GM19395 (cell line): Measurements from ENCODE around the gene PHETA2.

Experiments
- ATAC-seq: cut with Tn5 transposase; IDR thresholded peaks from one replicate; pipeline ENCODE4 v1.9.1; 2021; ENCODE audit warnings: mild to moderate bottlenecking, moderate library complexity; ENCODE audit not compliant: unreplicated experiment

The PHETA2 gene

DNA sequence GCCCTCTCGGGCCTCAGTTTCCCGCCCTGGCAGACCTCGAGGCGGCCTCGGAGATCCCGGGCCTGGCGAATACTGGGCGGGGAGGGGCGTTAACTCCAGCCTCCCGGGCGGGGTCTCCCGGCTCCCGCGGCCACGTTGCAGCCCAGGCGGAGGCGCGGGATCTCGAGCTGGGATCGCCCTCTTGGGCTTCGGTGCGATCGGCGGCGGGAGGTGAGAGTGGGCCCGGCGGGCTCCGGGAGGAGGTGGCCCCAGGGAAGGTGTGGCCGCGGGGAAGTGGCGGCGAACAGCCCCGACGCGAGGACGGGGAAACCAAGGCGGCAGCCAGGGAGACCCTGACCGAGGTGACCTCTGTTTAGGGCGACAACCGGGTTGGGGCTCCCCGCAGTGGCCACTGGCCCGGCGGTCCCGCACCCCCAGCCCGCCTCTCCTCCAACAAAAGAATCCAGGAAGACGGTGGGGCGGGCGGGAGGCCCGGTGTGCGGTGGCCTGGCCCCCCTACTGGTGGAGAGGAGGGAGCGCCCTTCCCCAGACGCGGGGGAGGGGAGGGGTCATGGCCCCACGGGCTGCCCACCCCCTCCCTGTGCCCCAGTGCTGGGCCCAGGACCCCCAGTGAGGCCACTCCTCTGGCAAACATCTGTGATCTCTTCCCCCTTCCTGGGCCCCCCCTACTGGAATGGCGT lies at the start of gene PHETA2:
TSS of gene PHETA2 (plus strand) at position 117 of the 680 bp plus-strand sequence. CDS start 3,046 bp downstream, outside the sequence.
- ATAC-seq = no peak

- ATAC-seq = no peak
Observed at GRCh38 chr22:42025421-42025820, 48.6 kb upstream of the PHETA2 start.

GRCh38 chr22:42026705-42027104 lies 47.3 kb upstream of the PHETA2 start:
- no peak for ATAC-seq

DNA sequence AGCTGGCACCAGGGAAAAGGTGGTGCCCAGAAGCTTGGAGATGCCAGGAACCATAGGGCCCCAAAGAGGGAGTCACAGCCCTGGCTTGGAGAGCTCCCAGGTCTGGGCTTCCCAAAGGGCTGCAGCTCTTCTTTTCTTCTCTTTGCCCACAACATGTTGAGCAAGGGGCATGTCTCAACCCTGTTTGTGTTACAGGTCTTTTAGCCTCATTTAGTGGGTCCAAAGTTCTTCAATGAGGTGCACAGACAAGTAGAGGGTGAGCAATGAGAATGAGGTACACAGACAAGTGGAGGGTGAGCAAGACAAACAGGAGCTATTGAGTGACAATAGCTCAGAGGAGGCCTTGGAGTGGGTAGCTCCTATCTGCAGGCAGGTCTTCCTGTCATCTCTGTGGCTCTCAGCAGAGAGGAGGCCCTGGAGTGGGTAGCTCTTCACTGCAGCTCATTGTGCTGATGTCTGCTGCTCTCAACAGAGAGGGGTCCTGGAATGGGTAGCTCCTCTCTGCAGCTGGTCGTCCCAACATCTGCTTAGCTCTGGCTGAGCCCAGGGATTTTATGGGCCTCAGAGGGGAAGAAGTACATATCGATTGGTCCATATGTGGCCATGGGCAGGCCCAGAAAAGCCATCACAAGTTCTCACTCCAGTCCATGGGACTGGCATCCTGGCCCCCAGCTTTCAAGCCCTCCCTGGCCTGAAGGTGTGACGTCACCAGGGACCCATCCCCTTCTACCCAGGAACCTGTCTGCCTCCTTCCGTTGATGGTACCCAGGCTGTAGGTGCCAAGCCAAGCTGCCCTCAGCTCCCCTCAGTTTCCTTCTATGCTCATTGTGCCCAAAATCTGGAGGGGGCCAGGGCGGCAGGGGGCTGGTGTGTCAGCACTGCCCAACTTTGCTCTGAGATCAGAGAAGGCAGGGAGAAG lies 40.5 kb upstream of the PHETA2 start:
- no peak for ATAC-seq

- ATAC-seq = no peak
Observed at GRCh38 chr22:42035256-42035655, 38.8 kb upstream of the PHETA2 start.

DNA sequence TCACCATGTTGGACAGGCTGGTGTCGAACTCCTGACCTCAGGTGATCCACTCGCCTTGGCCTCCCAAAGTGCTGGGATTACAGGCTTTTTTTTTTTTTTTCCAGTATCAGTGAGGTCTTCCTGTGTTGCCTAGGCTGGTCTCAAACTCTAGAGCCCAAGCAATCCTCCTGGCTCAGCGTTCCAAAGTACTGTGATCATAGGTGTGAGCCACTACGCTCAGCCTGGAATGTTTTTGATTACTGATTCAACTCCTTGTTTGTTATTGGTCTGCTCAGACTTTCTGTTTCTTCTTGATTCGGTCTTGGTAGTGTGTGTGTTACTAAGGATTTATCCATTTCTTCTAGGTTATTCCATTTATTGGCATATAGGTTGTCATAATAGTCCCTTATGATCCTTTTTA lies 34.8 kb upstream of the PHETA2 start:
- ATAC-seq = no peak

DNA sequence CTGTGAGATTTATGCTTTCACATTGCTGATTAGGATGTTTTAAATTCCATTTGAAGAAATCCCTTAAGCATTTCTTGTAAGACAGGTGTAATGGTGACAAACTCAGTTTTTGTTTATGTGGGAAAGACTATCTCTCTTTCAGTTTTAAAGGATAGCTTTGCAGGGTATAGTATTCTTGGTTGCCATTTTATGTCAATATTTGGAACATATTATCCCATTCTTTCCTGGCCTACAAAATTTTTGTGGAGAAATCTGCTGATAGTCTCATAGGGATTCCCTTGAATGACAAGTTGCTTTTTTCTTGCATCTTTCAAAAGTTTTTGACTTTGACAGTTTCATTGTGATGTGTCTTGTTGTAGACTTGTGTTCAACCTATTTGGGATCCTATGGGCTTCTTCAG lies 32.3 kb upstream of the PHETA2 start:
- ATAC-seq = no peak

GRCh38 chr22:42050641-42051180 lies 23.3 kb upstream of the PHETA2 start:
- ATAC-seq = no peak

- ATAC-seq = no peak
Observed at GRCh38 chr22:42052765-42053164, 21.3 kb upstream of the PHETA2 start.

DNA sequence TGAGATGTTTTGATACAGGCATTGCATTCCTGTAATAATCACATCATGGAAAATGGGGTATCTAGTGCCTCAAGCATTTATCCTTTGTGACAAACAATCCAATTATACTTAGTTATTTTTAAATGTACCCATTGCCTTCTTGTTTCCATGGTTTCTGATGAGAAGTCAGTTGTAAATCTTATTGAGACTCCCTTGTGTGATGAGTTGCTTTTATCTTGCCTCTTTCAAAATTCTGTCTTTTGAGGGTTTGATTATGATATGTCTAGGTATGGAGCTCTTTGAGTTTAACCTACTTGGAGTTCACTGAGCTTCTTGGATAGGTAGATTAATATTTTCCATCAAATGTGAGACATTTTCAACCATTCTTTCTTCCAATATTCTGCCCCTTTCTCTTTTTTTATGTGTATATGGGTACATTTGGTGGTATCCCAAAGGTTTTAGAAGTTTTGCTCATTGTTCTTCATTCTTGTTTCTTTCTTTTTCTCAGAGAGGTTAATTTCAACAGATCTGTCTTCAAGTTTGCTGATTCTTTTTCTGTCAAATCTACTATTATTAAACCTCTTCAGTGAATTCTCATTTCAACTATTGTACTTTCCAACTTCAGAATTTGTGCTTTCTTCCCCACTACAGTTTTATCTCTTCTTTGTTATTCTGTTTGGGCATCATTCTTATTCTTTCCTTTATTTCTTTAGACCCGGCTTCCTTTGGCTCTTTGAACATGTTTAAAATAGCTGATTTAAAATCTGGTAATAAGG lies 17.1 kb upstream of the PHETA2 start:
- ATAC-seq = no peak

- ATAC-seq = no peak
Observed at GRCh38 chr22:42060489-42060888, 13.6 kb upstream of the PHETA2 start.

- no peak for ATAC-seq
Observed at GRCh38 chr22:42061041-42061440, 13.0 kb upstream of the PHETA2 start.

DNA sequence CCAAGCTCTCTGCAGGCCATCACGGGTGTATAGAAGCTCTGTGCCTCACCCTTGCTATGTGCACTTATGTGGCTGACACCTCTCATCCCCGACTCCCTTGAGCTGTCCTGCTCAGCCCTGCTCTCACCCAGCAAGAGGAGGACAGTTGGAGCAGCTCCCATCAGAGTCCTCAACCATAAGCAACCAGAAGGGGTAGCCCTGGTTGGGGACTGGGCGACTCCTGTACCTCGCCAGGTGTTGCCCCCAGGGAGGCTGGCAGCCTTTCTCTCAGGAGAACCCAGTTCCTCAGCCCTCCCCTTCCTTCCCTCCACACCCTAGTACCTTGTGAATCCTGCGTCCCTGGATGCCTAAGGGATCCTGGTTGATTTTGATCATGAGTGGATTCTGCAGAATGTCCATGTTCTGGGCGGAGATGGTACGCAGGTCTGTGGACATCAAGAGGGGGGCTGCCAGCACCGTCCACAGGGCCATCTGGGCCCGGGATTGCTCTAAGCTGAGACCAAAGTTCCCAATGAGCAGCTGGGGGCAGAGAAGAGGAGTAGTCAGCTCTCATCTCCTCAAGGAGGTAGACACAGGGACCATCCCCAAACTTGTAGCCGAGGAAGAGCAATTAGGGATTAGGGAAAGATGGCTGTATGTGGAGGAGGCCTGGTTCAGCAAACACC lies 11.4 kb upstream of the PHETA2 start:
- no peak for ATAC-seq

DNA sequence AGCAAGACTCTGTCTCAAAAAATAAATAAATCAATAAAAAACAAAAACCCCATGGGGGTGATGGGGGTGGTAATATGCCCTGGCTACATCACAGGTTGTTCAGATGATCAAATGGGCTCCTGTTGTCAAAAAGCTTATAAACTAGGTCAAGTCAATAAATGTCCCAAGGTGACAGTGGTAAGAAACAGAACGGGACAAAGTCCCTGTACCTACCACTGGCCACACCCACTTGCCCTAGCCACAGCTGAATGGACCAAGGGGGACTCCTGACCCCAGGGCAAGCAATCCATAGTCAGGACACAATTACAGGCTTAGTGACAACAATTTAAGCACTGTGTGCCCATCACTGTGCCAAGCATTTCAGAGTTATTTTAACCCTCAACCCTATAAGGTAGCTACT lies 9.4 kb upstream of the PHETA2 start:
- no peak for ATAC-seq

- no peak for ATAC-seq
Observed at GRCh38 chr22:42065438-42066125, 8.5 kb upstream of the PHETA2 start.

DNA sequence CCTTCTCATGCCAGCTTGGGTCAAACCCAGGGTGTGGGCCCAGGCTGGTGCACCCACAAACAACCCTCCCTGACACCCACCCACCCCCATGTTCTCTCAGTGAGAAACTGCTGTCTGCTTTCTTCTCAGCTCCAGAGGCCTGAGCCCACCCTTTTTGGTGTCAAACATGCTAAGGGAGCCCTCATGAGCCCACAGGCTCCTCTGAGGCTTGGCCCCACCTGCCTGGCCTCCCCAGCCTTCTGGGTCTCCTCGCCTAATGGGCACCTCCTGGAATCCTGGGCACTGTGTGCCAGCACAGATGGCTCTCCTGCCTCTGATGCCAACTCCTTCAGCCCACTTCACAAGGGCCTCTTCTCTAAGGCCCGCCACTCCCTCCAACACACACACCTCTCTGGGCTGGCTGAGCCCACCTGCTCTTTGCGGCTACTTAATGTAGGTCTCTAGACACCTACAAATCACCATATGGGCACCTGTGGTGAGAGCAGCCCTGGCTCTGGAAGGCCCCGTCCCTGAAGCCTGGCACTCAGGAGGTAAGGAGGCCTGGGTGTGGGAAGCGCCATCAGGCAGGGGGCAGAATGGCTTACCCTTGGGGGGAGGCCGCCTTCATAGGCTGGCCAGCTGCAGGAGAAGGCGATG lies 7.8 kb upstream of the PHETA2 start:
- no peak for ATAC-seq

DNA sequence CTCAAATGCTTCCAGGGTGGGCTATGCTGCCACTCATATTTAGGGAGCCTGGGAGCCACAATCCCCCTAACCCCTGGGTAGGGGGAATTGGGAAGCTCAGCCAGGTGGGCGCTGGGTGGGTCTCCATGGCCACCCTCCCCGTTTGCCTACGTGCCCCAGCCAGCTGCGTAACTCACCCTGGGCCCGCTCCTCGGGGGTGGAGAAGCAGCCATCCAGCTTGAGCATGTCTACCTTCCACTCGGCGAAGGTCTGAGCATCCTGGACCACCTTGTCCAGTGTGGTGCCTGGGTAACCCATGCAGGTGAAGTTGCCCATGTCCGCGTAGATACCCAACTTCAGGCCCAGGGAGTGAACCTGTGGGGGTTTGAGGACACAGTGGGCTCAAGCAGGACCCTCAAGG lies 7.1 kb upstream of the PHETA2 start:
- no peak for ATAC-seq

DNA sequence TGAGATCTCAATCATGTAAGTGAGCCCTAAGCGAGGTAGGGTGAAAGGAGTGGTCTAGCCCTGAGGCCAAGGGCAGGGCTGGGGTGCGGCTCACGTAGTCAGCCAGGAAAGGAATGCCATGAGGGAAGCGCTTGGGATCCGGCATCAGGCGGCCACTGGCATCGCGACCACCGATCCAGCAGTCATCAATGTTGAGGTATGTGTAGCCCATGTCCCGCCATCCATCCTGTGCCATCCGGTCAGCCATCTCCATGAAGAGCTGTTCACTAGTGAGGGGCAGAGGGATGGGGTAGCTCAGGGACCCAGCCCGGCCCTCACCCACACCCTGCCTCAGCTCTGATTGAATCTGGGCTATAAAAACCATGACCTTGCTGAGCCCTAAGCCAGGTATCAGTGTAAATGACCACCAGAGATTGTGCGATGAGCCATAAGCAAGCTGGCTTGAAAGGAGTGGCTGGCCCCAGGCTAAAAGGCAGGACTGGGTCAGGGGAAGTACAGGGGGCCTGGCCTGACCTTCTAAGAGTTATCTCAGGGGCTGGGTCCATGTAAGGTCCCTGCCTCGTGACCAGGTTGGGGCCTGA lies 6.3 kb upstream of the PHETA2 start:
- no peak for ATAC-seq

DNA sequence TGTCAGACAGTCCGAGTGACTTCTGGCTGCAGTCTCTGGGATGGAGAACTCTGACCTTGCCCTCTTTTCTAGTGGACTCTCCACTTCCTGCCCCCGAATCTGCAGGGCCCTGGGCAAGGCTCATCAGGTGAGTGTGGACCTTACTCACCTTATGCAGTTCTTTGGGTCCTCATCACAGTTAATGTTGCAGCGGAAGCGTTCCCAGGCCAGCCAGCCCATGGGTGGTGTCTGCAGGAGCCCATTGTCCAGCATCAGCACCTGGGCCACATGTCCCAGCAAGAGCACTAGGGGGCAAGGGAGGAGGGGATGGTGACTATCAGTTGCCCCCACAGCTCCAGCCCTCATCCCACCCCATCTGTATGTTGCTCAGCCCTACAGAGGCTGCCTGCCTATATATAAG lies 5.8 kb upstream of the PHETA2 start:
- ATAC-seq = no peak
